Sigmoid colon (tissue), 7 donors: Measurements from ENCODE around the gene STARD13. TPM values are rescaled to one million over a fixed set of nuclear protein-coding genes. Genes with fewer than 3 reads are reported as not detected.
A peak's percentile ranks its signal among the peaks of the same experiment; 100 is the strongest.

Source experiments
- DNase-seq: peaks from one replicate; pipeline ENCODE4 v3.0.0-alpha.2; 2019
- H3K27ac ChIP-seq, 4 donors: fragments of 200-600 bp; sonication (generic); one replicate each; pipeline ENCODE4 v1.5.1; 2016 to 2019; ENCODE audit warnings: mild to moderate bottlenecking in 1 of 4
- H3K27me3 ChIP-seq, 3 donors: fragments of 200-600 bp; sonication (generic); one replicate each; pipeline ENCODE4 v1.5.1; 2019; ENCODE audit warnings: mild to moderate bottlenecking in 1 of 3
- H3K36me3 ChIP-seq, 4 donors: fragments of 200-600 bp; sonication (generic); one replicate each; pipeline ENCODE4 v1.5.1; 2016 to 2019
- H3K4me1 ChIP-seq, 4 donors: fragments of 200-600 bp; sonication (generic); one replicate each; pipeline ENCODE4 v1.5.1; 2017 to 2019
- H3K4me3 ChIP-seq, 4 donors: fragments of 200-600 bp; sonication (generic); one replicate each; pipeline ENCODE4 v1.5.1; 2017 to 2019; ENCODE audit warnings: mild to moderate bottlenecking in 2 of 4, moderate library complexity in 1 of 4
- H3K9me3 ChIP-seq, 4 donors: fragments of 200-600 bp in 3 of 4; sonication (generic) in 3 of 4; one replicate each; pipeline versions ENCODE4 v1.5.1 to v1.6.1; 2013 to 2019
- EP300 ChIP-seq, 4 donors: sonication (generic); formaldehyde crosslinking; IDR thresholded peaks; one replicate each; pipeline ENCODE4 v1.6.1; 2017; ENCODE audit warnings: antibody characterized with exemption in 4 of 4
- POLR2A ChIP-seq, 2 donors: fragments of 450-650 bp; IDR thresholded peaks; one replicate each; pipeline ENCODE4 v1.6.1; 2016; ENCODE audit warnings: antibody characterized with exemption in 2 of 2, mild to moderate bottlenecking in 2 of 2, moderate library complexity in 2 of 2
- POLR2AphosphoS5 ChIP-seq, 4 donors: sonication (generic); formaldehyde crosslinking; IDR thresholded peaks; one replicate each; pipeline ENCODE4 v1.6.1; 2017; ENCODE audit warnings: antibody characterized with exemption in 4 of 4
- WGBS, 2 donors: extraction: QIAGEN DNeasy Blood & Tissue Kit; methylation state at CpG; one replicate each; pipeline ENCODE4 v1.1.7; 2013; 5-methylcytosine and 5-hydroxymethylcytosine counted together
- intact Hi-C: fragments of 100-400 bp; cut with DNase I; formaldehyde crosslinking; loops from one replicate; pipeline ENCODE4 v1.15.1; 2023
- polyA plus RNA-seq, 3 donors: library from polyadenylated mRNA; stranded (reverse); fragments of 200-250 nt; gene quantifications; one replicate each; pipeline ENCODE4 v1.2.3, GENCODE V29; 2013
- total RNA-seq, 4 donors: library from RNA; depleted of rRNA; stranded (reverse); fragments of >200 nt; gene quantifications; one replicate each; pipeline ENCODE4 v1.1.0, GENCODE V29; 2016
- TF ChIP-seq, protein P1 (sequence below), 4 experiments: fragments of 450-650 bp in 3 of 4; fragments of 200-600 bp in 1 of 4; IDR thresholded peaks; one replicate each; pipeline ENCODE4 v1.5.1; 2016 to 2019; ENCODE audit warnings: antibody characterized with exemption in 4 of 4, mild to moderate bottlenecking in 3 of 4, moderate library complexity in 2 of 4
- donor health status: healthy with polysubstance abuse.
- donor health status: Bipolar disorder and iron deficiency.
- donor health status: healthy.

Gene STARD13
- total and polyA plus RNA-seq, 7 donors: 3.7 to 102 (median 66.7) TPM

DNA sequence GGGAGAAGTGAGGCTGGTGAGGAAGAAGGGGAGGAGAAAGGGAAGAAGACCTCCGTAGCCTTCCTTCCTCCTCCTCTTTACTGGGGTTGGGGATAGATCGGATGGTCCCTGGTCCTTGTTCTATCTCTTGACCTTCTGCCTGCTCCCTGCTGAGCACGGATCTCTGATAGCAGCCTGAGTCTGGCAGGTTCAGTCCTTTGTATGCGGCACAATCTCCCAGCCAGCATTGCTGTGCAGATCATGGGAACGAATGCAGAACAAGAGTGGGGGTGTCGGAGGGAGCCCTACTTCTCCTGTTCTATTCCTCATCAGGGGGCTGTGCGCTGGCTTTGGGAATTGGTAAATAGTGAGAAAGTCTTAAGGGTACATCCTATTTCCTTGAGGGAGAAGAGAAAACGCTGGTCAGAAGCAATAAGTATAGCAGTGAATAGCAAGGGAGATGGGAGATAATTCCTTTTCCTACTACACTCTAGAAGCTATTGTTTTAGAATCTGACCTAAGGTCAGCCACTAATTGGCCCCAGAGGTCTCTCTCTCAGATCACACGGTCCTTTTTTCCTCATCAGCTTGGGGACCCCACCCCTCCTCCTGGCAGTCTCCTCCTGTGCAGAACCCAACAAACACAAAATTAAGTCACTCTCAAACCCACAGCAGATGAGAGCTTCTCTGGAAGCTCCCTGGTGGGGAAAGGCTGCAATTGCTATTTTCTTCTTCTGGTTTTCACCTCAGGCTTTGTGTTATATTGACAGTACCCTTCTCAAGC is 228.4 kb downstream of the STARD13 start:
- no peak overlapping the region for H3K4me3 ChIP-seq

DNA sequence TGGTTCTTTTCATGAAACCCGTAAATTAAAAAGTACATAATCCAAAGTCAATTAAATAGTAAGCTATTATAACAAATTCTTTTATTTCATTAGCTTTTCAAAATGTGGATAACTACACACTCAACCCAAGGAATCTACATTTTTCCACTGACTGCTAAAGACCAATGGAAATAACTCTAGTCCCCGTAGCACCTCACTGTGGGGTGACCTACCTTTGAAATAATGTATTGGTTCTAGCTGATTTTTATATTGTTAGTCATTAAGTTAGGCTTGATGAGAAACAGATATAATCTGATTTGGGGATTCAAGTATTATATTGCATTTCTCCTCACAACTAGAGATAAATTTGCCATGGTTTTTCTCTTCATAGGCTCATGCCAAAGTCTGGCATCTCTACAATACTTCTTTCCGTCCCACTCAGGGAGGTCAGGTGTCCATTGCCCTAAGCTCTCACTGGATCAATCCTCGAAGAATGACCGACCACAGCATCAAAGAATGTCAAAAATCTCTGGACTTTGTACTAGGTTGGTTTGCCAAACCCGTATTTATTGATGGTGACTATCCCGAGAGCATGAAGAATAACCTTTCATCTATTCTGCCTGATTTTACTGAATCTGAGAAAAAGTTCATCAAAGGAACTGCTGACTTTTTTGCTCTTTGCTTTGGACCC is 232.0 kb downstream of the STARD13 start:
- no peaks in the 10 kb centered on the region for H3K9me3 ChIP-seq
- TF ChIP-seq POLR2AphosphoS5 (IDR thresholded peaks at IDR 0.05) (no peak), EP300 (IDR thresholded peaks at IDR 0.05) (no peak), POLR2A (IDR thresholded peaks at IDR 0.05) (no peak)
- TF ChIP-seq, protein P1, sequence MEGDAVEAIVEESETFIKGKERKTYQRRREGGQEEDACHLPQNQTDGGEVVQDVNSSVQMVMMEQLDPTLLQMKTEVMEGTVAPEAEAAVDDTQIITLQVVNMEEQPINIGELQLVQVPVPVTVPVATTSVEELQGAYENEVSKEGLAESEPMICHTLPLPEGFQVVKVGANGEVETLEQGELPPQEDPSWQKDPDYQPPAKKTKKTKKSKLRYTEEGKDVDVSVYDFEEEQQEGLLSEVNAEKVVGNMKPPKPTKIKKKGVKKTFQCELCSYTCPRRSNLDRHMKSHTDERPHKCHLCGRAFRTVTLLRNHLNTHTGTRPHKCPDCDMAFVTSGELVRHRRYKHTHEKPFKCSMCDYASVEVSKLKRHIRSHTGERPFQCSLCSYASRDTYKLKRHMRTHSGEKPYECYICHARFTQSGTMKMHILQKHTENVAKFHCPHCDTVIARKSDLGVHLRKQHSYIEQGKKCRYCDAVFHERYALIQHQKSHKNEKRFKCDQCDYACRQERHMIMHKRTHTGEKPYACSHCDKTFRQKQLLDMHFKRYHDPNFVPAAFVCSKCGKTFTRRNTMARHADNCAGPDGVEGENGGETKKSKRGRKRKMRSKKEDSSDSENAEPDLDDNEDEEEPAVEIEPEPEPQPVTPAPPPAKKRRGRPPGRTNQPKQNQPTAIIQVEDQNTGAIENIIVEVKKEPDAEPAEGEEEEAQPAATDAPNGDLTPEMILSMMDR (IDR thresholded peaks at IDR 0.05): no peak
- intact Hi-C loops: no loop called here

More for the DNA sequence above, 228.4 kb downstream of the STARD13 start:
- Histone ChIP-seq H3K27me3 (no peaks in the 10 kb centered on the region), H3K4me1 (peaks cover 0 to 33% (median 20%) of the 10 kb centered on the region in 4 donors), H3K9me3 (no peaks in the 10 kb centered on the region), H3K36me3 (no peaks in the 10 kb centered on the region), H3K27ac (peak overlapping the region in 2 of 4 donors; percentile 20 to 24)
- WGBS, 2 donors: 70 to 78% methylated on average over 9 of the region's 9 CpGs
- TF ChIP-seq, protein P1 (IDR thresholded peaks at IDR 0.05): peak in 1 of 4 experiments; percentile 25
- TF ChIP-seq POLR2A (IDR thresholded peaks at IDR 0.05): no peak
- intact Hi-C loops: no loop called here
- no peak for DNase-seq

More for the DNA sequence above, 232.0 kb downstream of the STARD13 start:
- Histone ChIP-seq H3K4me1 (peaks cover 0 to 52% (median 26%) of the 10 kb centered on the region in 4 donors), H3K4me3 (no peak overlapping the region), H3K36me3 (no peaks in the 10 kb centered on the region), H3K27me3 (no peaks in the 10 kb centered on the region), H3K27ac (peak overlapping the region; percentile 41 to 78 (median 70))
- no peak for DNase-seq
- WGBS, 2 donors: 60 to 76% methylated on average over 7 of the region's 7 CpGs
